Activated T-cell treated with anti-CD3 and anti-CD28 coated beads, Interleukin-2, amount 50 U/mL, for 48 hours (primary cell): Measurements from ENCODE around the gene PCDHGB3.
A peak's percentile ranks its signal among the peaks of the same experiment; 100 is the strongest.
"Not testable (repeated sequence)": the region's sequence is repeated elsewhere in the genome, so short reads cannot be mapped to it uniquely, and the experiment has no call there.

Experiments used
- DNase-seq, 2 experiments: peaks; one replicate each; pipeline ENCODE4 v3.0.0-alpha.2; 2020

The PCDHGB3 gene

DNA sequence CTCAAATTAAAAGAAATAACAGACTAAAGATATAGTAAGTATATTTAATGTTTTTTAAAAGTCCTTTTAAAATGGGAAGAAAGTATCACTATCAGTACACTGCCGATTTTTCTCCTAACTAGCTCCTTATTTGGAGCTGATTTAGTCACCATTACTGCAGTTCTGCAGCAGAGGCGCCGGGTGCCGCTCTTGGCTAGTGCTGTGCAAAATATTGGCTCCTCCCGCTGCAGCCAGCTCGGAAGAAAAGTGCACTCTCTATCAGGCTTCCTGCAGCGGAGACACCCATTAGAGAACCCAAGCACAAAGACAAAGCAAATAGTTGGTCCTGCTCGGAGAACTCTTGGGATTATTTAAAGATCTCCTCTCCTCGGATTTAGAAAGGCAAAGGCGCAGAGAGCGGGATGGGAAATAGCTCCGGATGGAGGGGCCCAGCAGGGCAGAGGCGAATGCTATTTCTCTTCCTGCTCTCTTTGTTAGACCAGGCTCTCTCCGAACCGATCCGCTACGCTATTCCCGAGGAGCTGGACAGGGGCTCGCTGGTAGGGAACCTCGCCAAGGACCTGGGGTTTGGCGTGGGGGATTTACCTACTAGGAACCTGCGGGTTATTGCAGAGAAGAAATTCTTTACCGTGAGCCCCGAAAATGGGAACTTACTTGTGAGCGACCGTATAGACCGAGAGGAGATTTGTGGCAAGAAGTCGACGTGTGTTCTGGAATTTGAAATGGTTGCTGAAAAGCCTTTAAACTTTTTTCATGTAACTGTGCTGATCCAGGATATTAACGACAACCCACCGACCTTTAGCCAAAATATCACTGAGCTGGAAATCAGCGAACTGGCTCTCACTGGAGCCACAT lies at the start of gene PCDHGB3:
Gene PCDHGB3, plus strand, starts transcription at position 249 of the 855 bp plus-strand sequence. Its CDS starts 153 bp downstream, at position 402.
- no peak for DNase-seq

DNA sequence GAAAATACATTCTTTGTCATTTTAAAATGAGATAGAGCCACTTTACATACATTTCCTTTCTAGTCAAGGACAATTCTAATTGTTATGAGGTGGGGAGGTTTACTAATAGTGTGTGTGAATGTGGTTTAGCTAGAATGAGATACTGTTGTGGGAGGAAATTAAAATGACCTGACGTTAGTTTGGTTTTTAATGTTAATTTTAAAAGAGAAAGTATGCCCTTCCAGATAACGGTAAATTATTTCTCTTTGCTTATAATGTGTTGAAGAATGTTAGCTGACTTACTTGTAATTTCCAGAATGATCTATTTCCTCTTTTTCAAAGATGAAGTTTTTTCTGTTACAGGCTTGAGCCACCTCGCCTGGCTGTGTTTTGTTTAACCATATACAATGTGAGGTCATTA lies 47.8 kb upstream of the PCDHGB3 start:
- DNase-seq: no peak

- peak; percentile 71 to 75 for DNase-seq
Observed at GRCh38 chr5:141326088-141326854, 43.8 kb upstream of the PCDHGB3 start.

- DNase-seq: no peak
Observed at GRCh38 chr5:141328231-141328630, 41.8 kb upstream of the PCDHGB3 start.

DNA sequence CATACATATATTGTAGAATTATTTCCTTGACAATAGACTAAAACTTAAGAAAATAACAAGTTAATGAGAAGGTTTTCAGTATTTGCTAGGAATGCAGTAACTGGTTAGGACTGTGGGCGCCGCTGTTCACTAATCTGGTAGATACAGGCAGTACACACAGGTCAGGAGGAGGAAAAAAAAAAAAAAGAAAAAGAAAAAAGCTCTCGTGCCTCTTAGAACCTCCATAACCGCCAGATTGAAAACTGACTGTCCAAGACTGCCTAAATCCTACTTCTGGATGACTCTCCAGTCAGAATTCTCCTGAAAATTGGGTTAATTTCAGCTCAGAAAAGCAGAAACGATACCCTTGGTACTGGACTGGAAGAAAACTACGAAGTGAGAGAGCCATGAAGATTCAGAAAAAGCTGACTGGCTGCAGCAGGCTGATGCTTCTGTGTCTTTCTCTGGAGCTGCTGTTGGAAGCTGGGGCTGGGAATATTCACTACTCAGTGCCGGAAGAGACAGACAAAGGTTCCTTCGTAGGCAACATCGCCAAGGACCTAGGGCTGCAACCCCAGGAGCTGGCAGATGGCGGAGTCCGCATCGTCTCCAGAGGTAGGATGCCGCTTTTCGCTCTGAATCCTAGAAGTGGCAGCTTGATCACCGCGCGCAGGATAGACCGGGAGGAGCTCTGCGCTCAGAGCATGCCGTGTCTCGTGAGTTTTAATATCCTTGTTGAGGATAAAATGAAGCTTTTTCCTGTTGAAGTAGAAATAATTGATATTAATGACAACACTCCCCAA lies 39.6 kb upstream of the PCDHGB3 start, which contains the start of gene PCDHGA1:
Gene PCDHGA1, plus strand, starts transcription at position 216 of the 782 bp plus-strand sequence.
- peak in 1 of 2 experiments; percentile 25 for DNase-seq

DNA sequence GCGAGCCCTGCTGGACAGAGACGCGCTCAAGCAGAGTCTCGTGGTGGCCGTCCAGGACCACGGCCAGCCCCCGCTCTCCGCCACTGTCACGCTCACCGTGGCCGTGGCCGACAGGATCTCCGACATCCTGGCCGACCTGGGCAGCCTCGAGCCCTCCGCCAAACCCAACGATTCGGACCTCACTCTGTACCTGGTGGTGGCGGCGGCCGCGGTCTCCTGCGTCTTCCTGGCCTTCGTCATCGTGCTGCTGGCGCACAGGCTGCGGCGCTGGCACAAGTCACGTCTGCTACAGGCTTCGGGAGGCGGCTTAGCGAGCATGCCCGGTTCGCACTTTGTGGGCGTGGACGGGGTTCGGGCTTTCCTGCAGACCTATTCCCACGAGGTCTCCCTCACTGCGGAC lies 37.5 kb upstream of the PCDHGB3 start:
- DNase-seq: not testable (repeated sequence)

- DNase-seq: no peak
Observed at GRCh38 chr5:141338538-141339306, 31.3 kb upstream of the PCDHGB3 start, which contains the start of gene PCDHGA2. TSS of gene PCDHGA2 (plus strand) at chr5:141338760.

DNA sequence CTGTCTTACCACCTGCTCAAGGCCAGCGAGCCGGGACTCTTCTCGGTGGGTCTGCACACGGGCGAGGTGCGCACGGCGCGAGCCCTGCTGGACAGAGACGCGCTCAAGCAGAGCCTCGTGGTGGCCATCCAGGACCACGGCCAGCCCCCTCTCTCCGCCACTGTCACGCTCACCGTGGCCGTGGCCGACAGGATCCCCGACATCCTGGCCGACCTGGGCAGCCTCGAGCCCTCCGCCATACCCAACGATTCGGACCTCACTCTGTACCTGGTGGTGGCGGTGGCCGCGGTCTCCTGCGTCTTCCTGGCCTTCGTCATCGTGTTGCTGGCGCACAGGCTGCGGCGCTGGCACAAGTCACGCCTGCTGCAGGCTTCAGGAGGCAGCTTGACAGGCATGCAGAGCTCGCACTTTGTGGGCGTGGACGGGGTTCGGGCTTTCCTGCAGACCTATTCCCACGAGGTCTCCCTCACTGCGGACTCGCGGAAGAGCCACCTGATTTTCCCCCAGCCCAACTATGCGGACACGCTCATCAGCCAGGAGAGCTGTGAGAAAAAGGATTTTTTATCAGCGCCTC lies 29.2 kb upstream of the PCDHGB3 start:
- DNase-seq: not testable (repeated sequence)

- DNase-seq: no peak
Observed at GRCh38 chr5:141342773-141343172, 27.3 kb upstream of the PCDHGB3 start.

DNA sequence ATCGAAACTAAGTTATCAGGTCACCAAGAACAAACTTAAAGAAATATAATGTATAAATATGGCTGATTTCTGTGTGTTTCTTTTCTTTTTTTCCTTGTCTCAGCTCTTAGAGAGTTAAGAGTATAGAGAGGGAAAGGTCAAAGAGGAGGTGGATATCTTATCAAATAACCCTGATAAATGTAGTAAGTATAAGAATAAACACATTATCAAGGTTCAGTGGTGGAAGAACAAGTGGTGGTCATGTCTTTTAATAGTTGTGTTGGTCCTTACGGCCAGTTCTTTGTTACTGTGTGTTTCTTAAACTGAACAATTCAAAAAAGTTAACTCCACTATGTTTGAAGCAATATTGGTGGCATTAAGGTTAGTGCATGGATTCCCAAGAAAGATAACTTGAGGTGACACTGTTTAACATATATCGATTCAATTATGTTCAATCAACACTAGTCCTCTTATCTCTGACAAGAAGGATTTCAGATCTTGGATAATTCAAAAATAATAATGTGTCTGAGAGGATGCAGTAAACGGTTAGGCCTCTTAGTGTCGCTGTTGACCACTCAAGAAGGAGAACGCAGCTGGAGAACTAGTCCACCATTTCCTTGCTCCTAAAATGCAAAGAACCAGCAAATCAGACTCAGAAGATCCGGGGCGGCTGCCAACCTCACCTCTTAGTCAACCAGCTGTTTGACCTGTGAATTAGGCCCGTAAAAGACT lies 26.6 kb upstream of the PCDHGB3 start, which contains the start of gene PCDHGA3:
Gene PCDHGA3, plus strand, starts transcription at position 588 of the 711 bp plus-strand sequence. CDS start 205 bp downstream, outside the sequence.
- DNase-seq: no peak

GRCh38 chr5:141343953-141344463 lies 26.0 kb upstream of the PCDHGB3 start:
- DNase-seq: no peak

DNA sequence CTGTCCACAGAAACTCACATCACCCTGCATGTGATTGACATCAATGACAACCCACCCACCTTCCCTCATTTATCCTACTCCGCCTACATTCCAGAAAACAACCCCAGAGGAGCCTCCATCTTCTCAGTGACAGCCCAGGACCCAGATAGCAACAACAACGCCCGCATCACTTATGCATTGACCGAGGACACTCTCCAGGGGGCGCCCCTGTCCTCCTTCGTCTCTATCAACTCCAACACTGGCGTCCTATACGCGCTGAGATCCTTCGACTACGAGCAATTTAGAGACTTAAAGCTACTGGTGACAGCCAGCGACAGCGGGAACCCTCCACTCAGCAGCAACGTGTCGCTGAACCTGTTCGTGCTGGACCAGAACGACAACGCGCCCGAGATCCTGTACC lies 24.7 kb upstream of the PCDHGB3 start:
- DNase-seq: no peak

DNA sequence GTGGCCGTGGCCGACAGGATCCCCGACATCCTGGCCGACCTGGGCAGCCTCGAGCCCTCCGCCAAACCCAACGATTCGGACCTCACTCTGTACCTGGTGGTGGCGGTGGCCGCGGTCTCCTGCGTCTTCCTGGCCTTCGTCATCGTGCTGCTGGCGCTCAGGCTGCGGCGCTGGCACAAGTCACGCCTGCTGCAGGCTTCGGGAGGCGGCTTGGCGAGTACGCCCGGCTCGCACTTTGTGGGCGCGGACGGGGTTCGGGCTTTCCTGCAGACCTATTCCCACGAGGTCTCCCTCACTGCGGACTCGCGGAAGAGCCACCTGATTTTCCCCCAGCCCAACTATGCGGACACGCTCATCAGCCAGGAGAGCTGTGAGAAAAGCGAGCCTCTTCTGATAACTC lies 24.0 kb upstream of the PCDHGB3 start:
- DNase-seq: not testable (repeated sequence)

- peak in 1 of 2 experiments; percentile 48 for DNase-seq
Observed at GRCh38 chr5:141349917-141350619, 20.0 kb upstream of the PCDHGB3 start, which contains the start of gene PCDHGB1. TSS of gene PCDHGB1 (plus strand) at chr5:141350099. CDS start at chr5:141350261, 162 bp downstream.

GRCh38 chr5:141351591-141351990 lies 18.5 kb upstream of the PCDHGB3 start:
- DNase-seq: no peak

DNA sequence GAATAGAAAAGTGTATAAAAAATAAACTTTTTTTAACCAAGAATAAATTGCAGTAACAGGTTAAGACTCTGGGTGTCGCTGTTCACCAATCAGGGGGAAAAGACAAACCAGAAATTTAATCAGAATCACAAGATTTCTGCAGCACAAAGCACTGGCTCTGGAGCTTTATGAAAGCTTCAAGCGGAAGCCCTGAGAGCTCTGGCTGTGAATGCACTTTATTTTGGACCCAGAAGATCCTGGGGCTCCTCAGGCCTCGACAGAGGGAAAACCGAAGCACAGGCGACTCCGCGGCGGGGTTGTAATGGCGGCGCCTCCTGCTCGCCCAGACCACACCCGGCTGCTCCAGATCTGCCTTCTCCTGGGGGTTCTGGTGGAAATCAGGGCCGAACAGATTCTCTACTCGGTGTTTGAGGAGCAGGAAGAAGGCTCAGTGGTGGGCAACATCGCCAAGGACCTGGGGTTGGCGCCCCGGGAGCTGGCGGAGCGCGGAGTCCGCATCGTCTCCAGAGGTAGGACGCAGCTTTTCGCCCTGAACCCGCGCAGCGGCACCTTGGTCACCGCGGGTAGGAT lies 15.1 kb upstream of the PCDHGB3 start, which contains the start of gene PCDHGA4:
Gene PCDHGA4, plus strand, starts transcription at position 122 of the 570 bp plus-strand sequence. Its CDS starts 87 bp downstream, at position 209.
- no peak for DNase-seq

DNA sequence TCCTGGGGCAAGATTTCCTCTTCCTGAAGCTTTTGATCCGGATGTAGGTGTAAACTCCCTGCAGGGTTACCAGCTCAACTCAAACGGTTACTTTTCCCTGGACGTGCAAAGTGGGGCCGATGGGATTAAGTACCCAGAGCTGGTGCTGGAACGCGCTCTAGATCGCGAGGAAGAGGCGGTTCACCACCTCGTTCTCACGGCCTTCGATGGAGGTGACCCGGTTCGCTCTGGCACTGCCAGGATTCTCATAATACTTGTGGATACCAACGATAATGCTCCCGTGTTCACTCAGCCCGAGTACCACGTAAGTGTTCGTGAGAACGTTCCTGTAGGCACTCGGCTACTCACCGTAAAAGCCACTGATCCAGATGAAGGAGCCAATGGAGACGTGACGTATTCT lies 14.4 kb upstream of the PCDHGB3 start:
- no peak for DNase-seq

GRCh38 chr5:141356133-141356532 lies 13.9 kb upstream of the PCDHGB3 start:
- no peak for DNase-seq

DNA sequence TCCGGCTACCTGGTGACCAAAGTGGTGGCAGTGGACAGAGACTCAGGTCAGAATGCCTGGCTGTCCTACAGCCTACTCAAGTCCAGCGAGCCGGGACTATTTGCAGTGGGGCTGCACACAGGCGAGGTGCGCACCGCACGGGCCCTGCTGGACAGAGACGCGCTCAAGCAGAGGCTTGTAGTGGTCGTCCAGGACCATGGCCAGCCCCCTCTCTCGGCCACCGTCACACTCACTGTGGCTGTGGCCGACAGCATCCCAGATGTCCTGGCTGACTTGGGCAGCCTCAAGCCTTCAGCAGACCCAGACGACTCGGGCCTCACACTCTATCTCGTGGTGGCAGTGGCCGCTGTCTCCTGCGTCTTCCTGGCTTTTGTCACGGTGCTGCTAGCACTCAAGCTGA lies 13.1 kb upstream of the PCDHGB3 start:
- no peak for DNase-seq
